GM19099 (cell line): ENCODE results near the gene DNAH14.

Experiments used
- POLR2A ChIP-seq: IDR thresholded peaks from 3 replicates; pipeline ENCODE4 v1.6.1; 2011; ENCODE audit warnings: low read depth; ENCODE audit not compliant: insufficient read length; ENCODE audit errors: extremely low read depth

DNAH14 gene

DNA sequence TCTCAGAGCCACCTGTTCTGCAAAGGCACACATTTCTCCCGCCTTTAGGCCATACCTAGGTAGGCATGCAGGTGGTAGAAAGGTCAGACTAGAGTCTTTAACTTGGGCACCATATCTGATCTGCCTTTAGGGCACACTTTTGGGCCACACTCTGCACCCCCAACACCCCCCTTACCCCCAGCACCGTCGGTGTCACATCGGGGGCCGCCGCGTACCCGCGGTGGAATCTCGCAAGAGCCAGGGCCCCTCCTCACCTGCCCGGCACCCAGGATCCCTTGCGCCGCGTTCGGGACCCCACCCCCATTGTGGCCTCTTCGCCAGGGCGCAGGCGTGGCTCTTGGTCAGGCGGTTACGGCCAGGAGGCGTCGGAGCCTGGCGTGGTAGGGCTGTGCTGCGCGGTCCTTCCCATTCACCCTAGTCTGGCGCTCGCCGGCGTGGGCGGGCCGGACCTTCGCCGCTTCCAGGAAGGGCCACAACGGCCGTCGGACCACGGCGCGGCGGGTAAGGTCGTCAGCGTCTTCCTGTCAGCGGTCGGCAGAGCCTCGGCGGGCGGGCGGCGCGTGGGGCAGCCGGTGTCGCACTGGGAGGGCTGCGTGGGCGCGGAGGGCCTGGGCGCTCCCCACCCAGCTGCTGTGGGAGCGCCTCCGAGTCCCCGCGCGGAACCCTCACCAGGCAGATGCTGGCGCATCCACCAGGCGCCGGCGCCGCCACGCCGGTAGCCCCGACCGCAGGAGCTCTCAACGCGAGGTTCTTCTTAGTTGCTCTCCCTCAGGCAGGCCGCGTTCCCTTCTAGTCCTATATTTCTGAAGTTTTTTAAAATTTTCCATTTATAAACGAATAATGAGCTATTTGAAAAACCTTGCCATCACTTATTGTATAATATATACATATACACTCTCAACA is at the start of gene DNAH14:
DNAH14 (plus strand) TSS at position 341 of the 903 bp plus-strand sequence. CDS start 23,028 bp downstream, outside the sequence.
- TF ChIP-seq POLR2A, result no peak

DNA sequence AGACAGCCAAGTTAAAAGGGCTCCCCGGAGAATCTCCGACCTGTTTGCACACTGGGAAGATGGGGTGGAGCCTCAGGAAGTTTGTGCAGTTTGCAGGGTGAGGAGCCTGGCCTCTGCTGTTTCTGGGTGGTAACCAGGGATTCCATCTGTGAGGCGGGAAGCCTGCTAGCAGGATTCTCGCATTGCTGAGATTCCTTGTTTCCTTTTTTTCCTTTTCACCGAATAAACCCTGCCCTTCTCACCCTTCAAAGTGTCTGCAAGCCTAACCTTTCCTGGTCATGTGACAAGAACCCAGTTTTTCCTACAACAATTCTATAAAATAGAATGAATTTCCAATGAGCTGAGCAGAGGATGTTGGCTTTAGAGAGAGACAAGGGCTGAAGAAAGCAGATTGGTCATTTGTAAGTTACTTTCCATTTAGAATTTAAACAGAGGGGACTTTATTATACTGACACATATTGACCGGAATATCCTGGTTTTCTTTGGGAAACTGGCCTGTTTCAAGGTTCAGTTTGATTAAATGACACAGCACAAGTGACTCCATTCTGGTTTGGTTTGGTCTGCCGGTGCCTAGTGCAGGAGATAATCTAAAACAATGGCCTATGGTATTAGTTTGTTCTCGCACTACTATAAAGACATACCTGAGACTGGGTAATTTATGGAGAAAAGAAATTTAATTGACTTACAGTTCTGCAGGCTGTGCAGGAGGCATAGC is 48.7 kb upstream of the DNAH14 start:
- TF ChIP-seq POLR2A, result no peak

- TF ChIP-seq POLR2A, result no peak
Measured at GRCh38 chr1:224881762-224882211, 47.7 kb upstream of the DNAH14 start.

GRCh38 chr1:224882264-224882663 is 47.2 kb upstream of the DNAH14 start:
- TF ChIP-seq POLR2A, result no peak

DNA sequence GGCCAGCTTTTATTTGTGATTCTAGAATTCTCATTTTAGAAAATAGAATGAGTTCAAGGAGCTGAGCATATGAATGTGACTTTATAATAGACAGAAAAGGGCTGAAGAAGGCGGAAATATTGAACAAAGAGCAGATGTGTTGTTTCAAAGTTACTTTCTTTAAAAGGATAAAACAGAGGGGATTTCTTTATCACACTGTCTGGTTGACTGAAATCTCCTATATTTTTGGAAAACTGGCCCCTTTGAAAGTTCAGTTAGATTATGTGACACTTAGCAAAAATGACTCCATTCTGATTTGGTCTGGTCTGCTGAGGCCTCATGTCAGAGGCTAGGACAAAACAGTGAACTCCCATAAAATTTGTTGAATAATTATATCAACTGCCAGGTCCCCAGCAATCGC is 46.4 kb upstream of the DNAH14 start:
- TF ChIP-seq POLR2A, result no peak

GRCh38 chr1:224884361-224884801 is 45.1 kb upstream of the DNAH14 start:
- no peak for TF ChIP-seq POLR2A

- no peak for TF ChIP-seq POLR2A
Measured at GRCh38 chr1:224894915-224895314, 34.6 kb upstream of the DNAH14 start.

DNA sequence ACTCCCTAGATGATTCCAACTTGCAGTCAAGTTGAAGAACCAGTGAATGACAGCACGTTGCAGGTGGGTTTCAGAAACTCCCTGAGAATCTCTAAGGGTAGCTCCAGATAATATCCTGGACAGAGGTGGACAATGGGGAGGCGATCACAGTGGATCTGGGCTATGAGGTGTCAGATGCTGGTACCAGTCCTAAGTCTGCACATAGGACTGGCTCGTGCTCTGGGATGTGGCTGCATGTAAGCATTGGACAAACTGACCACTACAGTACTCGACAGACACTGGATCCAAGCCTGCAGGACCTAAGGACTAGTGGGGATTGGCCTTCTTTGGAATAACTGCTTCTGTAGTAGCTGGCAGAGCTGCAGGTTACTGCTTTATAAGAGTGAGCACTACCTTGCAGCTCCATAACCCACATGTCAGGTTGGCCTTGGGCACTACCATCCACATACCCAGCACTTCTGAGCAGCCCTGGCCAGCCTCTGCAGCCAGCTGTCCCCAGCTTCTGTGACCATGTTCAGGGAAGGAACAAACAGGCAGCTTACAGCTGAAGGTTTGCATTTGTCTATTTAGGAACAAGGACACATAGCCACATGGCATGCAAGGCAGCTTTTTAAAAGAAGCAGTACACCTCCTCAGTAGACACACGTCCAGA is 33.2 kb upstream of the DNAH14 start:
- TF ChIP-seq POLR2A, result no peak

DNA sequence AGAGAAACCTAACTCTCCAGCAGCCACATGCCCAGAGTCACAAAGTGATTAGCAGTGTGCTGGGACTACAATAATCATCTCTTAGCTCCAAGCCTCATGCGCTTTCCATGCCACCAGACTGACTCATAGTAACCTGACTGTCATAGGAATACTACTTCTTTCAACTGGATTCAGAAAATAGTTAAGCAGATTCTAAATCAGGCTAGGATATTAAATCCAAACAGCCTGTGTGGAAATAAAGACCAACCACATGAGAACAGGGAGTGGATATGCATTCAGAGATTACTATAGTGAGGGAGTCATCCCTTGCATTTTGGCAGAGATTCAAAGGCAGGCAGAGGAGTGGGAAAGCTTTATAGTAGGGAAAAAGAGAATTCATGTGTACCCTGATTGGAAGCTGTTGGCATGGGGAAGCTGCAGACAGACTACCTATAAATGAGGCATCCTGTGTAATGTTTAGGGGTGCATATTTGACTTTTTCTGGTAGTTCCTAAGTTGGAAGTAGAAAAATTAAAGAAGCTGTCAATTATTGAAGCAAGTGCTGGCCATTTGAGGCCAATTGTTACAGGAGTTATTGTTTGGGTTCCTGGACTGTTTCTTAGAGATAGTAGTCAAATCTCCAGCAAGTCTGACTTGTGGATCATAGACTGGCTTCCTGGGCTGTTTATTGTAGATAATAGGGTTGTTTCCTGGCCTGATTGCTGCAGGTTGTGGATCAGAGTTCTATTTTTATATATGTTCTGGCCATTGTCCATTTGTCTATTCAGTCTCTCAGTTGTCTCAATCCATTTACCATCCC is 31.7 kb upstream of the DNAH14 start:
- no peak for TF ChIP-seq POLR2A

GRCh38 chr1:224898937-224899336 is 30.5 kb upstream of the DNAH14 start:
- no peak for TF ChIP-seq POLR2A

DNA sequence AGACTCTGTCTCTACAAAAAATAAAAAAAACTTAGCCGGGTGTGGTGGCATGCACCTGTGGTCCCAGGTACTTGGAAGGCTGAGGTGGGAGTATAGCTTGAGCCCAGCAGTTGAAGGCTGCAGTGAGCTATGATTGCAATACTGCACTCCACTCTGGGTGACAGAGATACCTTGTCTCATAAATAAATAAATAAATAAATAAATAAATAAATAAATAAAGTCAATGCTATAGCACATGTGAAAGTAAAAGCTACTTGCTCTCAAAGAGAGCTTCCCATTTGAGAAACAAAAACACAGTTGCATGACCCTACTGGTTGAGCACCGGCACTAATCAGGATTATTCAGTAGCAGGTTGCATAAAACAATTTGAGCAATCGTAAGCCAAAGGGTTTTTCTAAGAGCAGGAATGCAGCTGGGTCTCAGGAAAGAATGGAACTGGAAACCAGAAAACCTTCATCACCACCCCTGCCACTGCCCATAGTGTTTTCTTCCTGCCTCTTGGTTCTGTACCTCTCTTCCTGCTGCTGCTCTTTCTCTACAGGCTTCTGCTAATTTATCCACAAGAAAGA is 29.3 kb upstream of the DNAH14 start:
- TF ChIP-seq POLR2A, result no peak

DNA sequence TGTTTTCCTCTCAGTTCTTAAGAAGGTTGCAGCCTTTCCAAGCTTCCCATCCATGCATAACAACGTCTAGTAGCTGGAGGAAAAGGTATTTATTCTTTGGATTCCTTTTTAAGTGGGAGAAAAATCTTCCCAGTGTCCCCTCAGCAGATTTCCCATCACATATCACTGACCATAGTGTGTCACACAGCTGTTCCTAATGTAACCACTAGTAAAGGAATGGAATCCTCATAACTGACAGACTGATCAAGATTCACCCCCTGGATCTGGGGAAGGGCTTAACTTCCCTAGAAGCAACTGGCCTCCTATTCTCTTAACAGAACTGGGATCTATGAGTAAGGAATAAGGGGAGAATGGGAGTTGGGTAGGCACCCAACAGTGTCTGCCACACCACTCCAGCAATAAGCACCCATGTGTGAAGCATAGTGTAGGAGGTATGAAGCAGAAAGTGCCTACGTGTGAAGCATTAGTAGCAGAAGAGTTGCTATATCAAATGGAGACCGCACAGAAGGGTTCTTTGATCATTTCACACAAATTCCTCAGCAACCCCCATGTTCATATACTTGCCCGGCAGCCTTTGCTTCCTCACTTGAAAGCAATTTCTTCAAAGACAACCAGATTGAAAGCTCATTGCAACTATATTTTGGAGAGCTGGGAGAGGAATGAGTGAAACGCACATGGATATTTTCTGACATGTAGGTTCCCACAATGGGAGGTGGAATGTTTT is 28.2 kb upstream of the DNAH14 start:
- TF ChIP-seq POLR2A, result no peak

GRCh38 chr1:224903955-224904354 is 25.5 kb upstream of the DNAH14 start:
- no peak for TF ChIP-seq POLR2A

- TF ChIP-seq POLR2A, result no peak
Measured at GRCh38 chr1:224906340-224906739, 23.1 kb upstream of the DNAH14 start.

DNA sequence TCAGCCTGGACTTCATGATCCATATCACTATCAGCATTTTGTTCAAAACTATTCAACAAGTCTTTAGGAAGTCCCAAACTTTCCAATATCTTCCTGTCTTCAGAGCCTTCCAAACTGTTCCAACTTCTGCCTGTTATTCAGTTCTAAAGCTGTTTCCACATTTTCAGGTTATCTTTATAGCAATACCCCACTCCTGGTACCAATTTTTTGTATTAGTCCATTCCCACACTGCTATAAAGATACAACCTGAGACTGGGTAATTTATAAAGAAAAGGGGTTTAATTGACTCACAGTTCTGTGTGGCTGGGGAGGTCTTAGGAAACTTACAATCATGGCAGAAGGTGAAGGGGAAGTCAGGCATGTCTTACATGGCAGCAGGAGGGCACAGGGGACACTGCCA is 18.3 kb upstream of the DNAH14 start:
- no peak for TF ChIP-seq POLR2A
